ENCODE data around the gene SH3PXD2A.

- no peak for TF ChIP-seq GATA3 (IDR thresholded peaks at IDR 0.05; ENCODE audit: low read depth, low read length)
- TF ChIP-seq GATA2 (IDR thresholded peaks at IDR 0.05; ENCODE audit: low read depth, low read length) = no peak
These were observed 177.2 kb downstream of the SH3PXD2A start for GRCh38 chr10:103678178-103678526.

Data from SH-SY5Y (cell line).